Sigmoid colon (tissue), 7 donors: ENCODE data around the gene MAP7D2. TPM values are rescaled to one million over a fixed set of nuclear protein-coding genes. Genes with fewer than 3 reads are reported as not detected.

Experiments
- DNase-seq: peaks from one replicate; pipeline ENCODE4 v3.0.0-alpha.2; 2019
- H3K27ac ChIP-seq, 4 donors: fragments of 200-600 bp; sonication (generic); one replicate each; pipeline ENCODE4 v1.5.1; 2016 to 2019; ENCODE audit warnings: mild to moderate bottlenecking in 1 of 4
- H3K27me3 ChIP-seq, 3 donors: fragments of 200-600 bp; sonication (generic); one replicate each; pipeline ENCODE4 v1.5.1; 2019; ENCODE audit warnings: mild to moderate bottlenecking in 1 of 3
- H3K36me3 ChIP-seq, 4 donors: fragments of 200-600 bp; sonication (generic); one replicate each; pipeline ENCODE4 v1.5.1; 2016 to 2019
- H3K4me1 ChIP-seq, 4 donors: fragments of 200-600 bp; sonication (generic); one replicate each; pipeline ENCODE4 v1.5.1; 2017 to 2019
- H3K4me3 ChIP-seq, 4 donors: fragments of 200-600 bp; sonication (generic); one replicate each; pipeline ENCODE4 v1.5.1; 2017 to 2019; ENCODE audit warnings: mild to moderate bottlenecking in 2 of 4, moderate library complexity in 1 of 4
- H3K9me3 ChIP-seq, 4 donors: fragments of 200-600 bp in 3 of 4; sonication (generic) in 3 of 4; one replicate each; pipeline versions ENCODE4 v1.5.1 to v1.6.1; 2013 to 2019
- EP300 ChIP-seq, 4 donors: sonication (generic); formaldehyde crosslinking; IDR thresholded peaks; one replicate each; pipeline ENCODE4 v1.6.1; 2017; ENCODE audit warnings: antibody characterized with exemption in 4 of 4
- POLR2A ChIP-seq, 2 donors: fragments of 450-650 bp; IDR thresholded peaks; one replicate each; pipeline ENCODE4 v1.6.1; 2016; ENCODE audit warnings: antibody characterized with exemption in 2 of 2, mild to moderate bottlenecking in 2 of 2, moderate library complexity in 2 of 2
- POLR2AphosphoS5 ChIP-seq, 4 donors: sonication (generic); formaldehyde crosslinking; IDR thresholded peaks; one replicate each; pipeline ENCODE4 v1.6.1; 2017; ENCODE audit warnings: antibody characterized with exemption in 4 of 4
- WGBS, 2 donors: extraction: QIAGEN DNeasy Blood & Tissue Kit; methylation state at CpG; one replicate each; pipeline ENCODE4 v1.1.7; 2013; 5-methylcytosine and 5-hydroxymethylcytosine counted together
- intact Hi-C: fragments of 100-400 bp; cut with DNase I; formaldehyde crosslinking; loops from one replicate; pipeline ENCODE4 v1.15.1; 2023
- polyA plus RNA-seq, 3 donors: library from polyadenylated mRNA; stranded (reverse); fragments of 200-250 nt; gene quantifications; one replicate each; pipeline ENCODE4 v1.2.3, GENCODE V29; 2013
- total RNA-seq, 4 donors: library from RNA; depleted of rRNA; stranded (reverse); fragments of >200 nt; gene quantifications; one replicate each; pipeline ENCODE4 v1.1.0, GENCODE V29; 2016
- TF ChIP-seq, protein P1 (sequence below), 4 experiments: fragments of 450-650 bp in 3 of 4; fragments of 200-600 bp in 1 of 4; IDR thresholded peaks; one replicate each; pipeline ENCODE4 v1.5.1; 2016 to 2019; ENCODE audit warnings: antibody characterized with exemption in 4 of 4, mild to moderate bottlenecking in 3 of 4, moderate library complexity in 2 of 4
- donor health status: healthy with polysubstance abuse.
- donor health status: Bipolar disorder and iron deficiency.
- donor health status: healthy.

MAP7D2 gene
- total and polyA plus RNA-seq, 7 donors, result 0.66 to 2.5 (median 1.4) TPM

DNA sequence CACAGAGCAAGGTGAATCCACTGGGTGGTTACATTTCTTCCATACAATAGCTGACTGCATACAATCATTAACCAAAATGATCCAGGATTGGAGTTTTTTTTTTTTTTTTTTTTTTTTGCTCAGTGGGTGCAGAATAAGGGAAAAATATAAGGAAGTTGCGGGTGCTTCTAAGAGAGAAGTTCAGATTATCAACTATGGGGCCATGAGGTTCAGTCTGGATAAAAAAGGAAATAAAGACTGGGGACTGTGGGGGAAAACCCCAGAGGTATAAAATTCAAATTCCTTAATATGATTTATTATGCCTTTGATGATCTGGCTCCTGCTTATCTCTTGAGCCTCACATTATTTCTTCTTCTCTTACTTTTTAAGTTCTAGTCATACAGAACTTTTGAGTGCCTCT, 30.9 kb upstream of the MAP7D2 start:
- Histone ChIP-seq H3K4me3 (no peak overlapping the region), H3K27me3 (no peaks in the 10 kb centered on the region), H3K4me1 (peaks cover 0 to 2% (median 0%) of the 10 kb centered on the region in 4 donors), H3K36me3 (peaks cover 0 to 3% (median 0%) of the 10 kb centered on the region in 4 donors), H3K27ac (no peak overlapping the region), H3K9me3 (no peaks in the 10 kb centered on the region)
- TF ChIP-seq POLR2AphosphoS5 (IDR thresholded peaks at IDR 0.05), result no peak
- TF ChIP-seq, protein P1, sequence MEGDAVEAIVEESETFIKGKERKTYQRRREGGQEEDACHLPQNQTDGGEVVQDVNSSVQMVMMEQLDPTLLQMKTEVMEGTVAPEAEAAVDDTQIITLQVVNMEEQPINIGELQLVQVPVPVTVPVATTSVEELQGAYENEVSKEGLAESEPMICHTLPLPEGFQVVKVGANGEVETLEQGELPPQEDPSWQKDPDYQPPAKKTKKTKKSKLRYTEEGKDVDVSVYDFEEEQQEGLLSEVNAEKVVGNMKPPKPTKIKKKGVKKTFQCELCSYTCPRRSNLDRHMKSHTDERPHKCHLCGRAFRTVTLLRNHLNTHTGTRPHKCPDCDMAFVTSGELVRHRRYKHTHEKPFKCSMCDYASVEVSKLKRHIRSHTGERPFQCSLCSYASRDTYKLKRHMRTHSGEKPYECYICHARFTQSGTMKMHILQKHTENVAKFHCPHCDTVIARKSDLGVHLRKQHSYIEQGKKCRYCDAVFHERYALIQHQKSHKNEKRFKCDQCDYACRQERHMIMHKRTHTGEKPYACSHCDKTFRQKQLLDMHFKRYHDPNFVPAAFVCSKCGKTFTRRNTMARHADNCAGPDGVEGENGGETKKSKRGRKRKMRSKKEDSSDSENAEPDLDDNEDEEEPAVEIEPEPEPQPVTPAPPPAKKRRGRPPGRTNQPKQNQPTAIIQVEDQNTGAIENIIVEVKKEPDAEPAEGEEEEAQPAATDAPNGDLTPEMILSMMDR (IDR thresholded peaks at IDR 0.05), result no peak
- no peak for TF ChIP-seq POLR2A (IDR thresholded peaks at IDR 0.05)
- TF ChIP-seq EP300 (IDR thresholded peaks at IDR 0.05), result no peak
- 54 to 78% methylated on average over 1 of the region's 1 CpG for WGBS, 2 donors
- no peak for DNase-seq
- intact Hi-C loops, result no loop called here

DNA sequence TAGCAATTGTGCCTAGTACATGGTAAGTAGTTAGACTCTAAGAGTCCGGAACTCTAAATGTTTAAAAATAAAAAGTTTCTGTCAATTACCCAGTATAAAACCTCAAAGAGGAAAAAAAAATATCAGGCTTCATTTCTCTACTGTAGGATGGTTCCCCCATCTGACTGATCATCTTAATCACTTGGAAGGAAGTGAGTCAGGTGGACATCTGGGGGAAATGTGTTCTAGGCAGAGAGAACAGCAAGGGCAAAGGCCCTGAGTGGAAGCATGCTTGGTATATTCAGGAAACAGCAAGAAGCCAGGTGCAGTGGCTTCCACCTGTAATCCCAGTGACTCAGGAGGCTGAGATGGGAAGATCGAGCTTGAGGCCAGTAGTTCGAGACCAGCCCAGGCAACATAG, 27.8 kb upstream of the MAP7D2 start:
- intact Hi-C loops, result loop anchor here (5.0 kb wide), 1 partner anchor 123 kb away; the partner anchor contains the start of gene RPS6KA3
- Histone ChIP-seq H3K4me3 (no peak overlapping the region), H3K36me3 (no peaks in the 10 kb centered on the region), H3K27ac (no peak overlapping the region), H3K4me1 (peaks cover 0 to 23% (median 5%) of the 10 kb centered on the region in 4 donors), H3K27me3 (no peaks in the 10 kb centered on the region), H3K9me3 (no peaks in the 10 kb centered on the region)
- no peak for DNase-seq
- 79 to 84% methylated on average over 3 of the region's 3 CpGs for WGBS, 2 donors
- TF ChIP-seq, protein P1 (IDR thresholded peaks at IDR 0.05), result no peak
- TF ChIP-seq POLR2AphosphoS5 (IDR thresholded peaks at IDR 0.05) (no peak), EP300 (IDR thresholded peaks at IDR 0.05) (no peak), POLR2A (IDR thresholded peaks at IDR 0.05) (no peak)

DNA sequence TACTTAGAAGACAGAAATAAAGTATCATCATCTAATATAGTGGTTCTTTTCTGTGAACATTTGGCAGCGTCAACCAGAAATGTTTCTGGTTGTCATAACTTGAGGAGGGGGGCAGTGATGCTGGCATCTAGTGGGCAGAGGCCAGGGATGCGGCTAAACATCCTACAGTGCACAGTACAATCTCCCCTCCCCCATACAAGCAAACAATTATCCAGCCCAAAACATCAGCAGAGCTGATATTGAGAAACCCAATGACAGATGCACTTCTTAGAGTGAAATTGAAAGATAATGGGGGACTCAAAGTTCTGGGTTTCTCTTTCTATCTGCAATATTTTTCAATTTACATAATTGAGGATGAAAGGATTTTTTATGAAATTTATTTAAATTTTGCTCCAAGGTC, 26.9 kb upstream of the MAP7D2 start:
- 72 to 86% methylated on average over 2 of the region's 2 CpGs for WGBS, 2 donors
- no peak for DNase-seq

DNA sequence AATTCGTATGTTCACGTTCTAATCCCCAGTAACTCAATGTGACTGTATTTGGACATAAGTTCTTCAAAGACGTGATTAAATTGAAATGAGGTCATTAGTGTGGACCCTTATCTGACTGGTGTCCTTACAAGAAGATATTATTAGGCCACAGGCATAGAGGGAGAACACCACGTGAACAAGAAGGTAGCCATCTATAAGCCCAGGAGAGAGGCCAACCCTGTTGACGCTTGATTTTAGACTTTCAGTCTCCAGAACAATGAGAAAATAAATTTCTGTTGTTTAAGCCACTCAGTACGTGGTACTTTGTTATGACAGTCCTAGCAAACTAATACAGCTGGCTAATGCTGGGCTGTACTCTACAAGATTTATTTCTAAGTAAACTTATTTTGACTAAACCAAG, 26.4 kb upstream of the MAP7D2 start:
- no peak overlapping the region for H3K4me3 ChIP-seq
- no peak for TF ChIP-seq POLR2A (IDR thresholded peaks at IDR 0.05)
- TF ChIP-seq, protein P1 (IDR thresholded peaks at IDR 0.05), result no peak
- TF ChIP-seq POLR2AphosphoS5 (IDR thresholded peaks at IDR 0.05), result no peak
- no peak for TF ChIP-seq EP300 (IDR thresholded peaks at IDR 0.05)
- peaks cover 0 to 3% (median 0%) of the 10 kb centered on the region in 4 donors for H3K36me3 ChIP-seq
- intact Hi-C loops, result loop anchor here (5.0 kb wide), 1 partner anchor 124 kb away; the partner anchor contains the start of gene RPS6KA3
- no peak for DNase-seq
- H3K27me3 ChIP-seq, result no peaks in the 10 kb centered on the region
- 79 to 82% methylated on average over 6 of the region's 6 CpGs for WGBS, 2 donors
- H3K9me3 ChIP-seq, result no peaks in the 10 kb centered on the region
- H3K4me1 ChIP-seq, result peaks cover 0 to 32% (median 9%) of the 10 kb centered on the region in 4 donors
- H3K27ac ChIP-seq, result peak overlapping the region in 3 of 4 donors; percentile 82 to 91 (median 90)

More for the DNA sequence above, 26.9 kb upstream of the MAP7D2 start:
- Histone ChIP-seq H3K27me3 (no peaks in the 10 kb centered on the region), H3K9me3 (no peaks in the 10 kb centered on the region), H3K27ac (peak overlapping the region in 1 of 4 donors; percentile 90), H3K36me3 (no peaks in the 10 kb centered on the region), H3K4me1 (peaks cover 0 to 32% (median 9%) of the 10 kb centered on the region in 4 donors), H3K4me3 (no peak overlapping the region)
- TF ChIP-seq POLR2A (IDR thresholded peaks at IDR 0.05), result no peak
- TF ChIP-seq POLR2AphosphoS5 (IDR thresholded peaks at IDR 0.05), result no peak
- TF ChIP-seq, protein P1 (IDR thresholded peaks at IDR 0.05), result no peak
- no peak for TF ChIP-seq EP300 (IDR thresholded peaks at IDR 0.05)
- intact Hi-C loops, result loop anchor here (5.0 kb wide), 1 partner anchor 124 kb away; the partner anchor contains the start of gene RPS6KA3
